Colonic mucosa (tissue), 4 donors: ENCODE results near the gene RPUSD3. TPM values are rescaled to one million over a fixed set of nuclear protein-coding genes. Genes with fewer than 3 reads are reported as not detected.
"Not testable (repeated sequence)": the region's sequence is repeated elsewhere in the genome, so short reads cannot be mapped to it uniquely, and the experiment has no call there.

Experiments
- DNase-seq: peaks from one replicate; pipeline ENCODE4 v3.0.0-alpha.2; 2020
- H3K27ac ChIP-seq: fragments of 200-600 bp; one replicate; pipeline ENCODE4 v1.8.0; 2021
- H3K27me3 ChIP-seq: fragments of 200-600 bp; one replicate; pipeline ENCODE4 v1.8.0; 2021
- H3K36me3 ChIP-seq: fragments of 200-600 bp; one replicate; pipeline ENCODE4 v1.8.0; 2021
- H3K4me1 ChIP-seq: fragments of 200-600 bp; one replicate; pipeline ENCODE4 v1.8.0; 2021; ENCODE audit warnings: mild to moderate bottlenecking
- H3K4me3 ChIP-seq: fragments of 200-600 bp; one replicate; pipeline ENCODE4 v1.8.0; 2021
- H3K9ac ChIP-seq, 2 donors: one replicate each; pipeline ENCODE4 v1.7.0; 2013; ENCODE audit warnings: control low read depth in 2 of 2, low read depth in 2 of 2, low read length in 2 of 2
- H3K9me3 ChIP-seq: fragments of 200-600 bp; one replicate; pipeline ENCODE4 v1.8.0; 2021
- intact Hi-C: fragments of 100-400 bp; cut with DNase I; formaldehyde crosslinking; loops from one replicate; pipeline ENCODE4 v1.14.1; 2022
- total RNA-seq, 2 donors: library from RNA; stranded (reverse); fragmentation: NEBNext Ultra II Directional in 1 of 2; extraction: Animal tissue kit (Norgen Biotek cat#: 25700) in 1 of 2; gene quantifications; one replicate each; pipeline ENCODE4 v1.2.1, GENCODE V29; 2021
- TF ChIP-seq, protein P1 (sequence below): fragments of 200-600 bp; IDR thresholded peaks from one replicate; pipeline ENCODE4 v1.8.0; 2022; ENCODE audit warnings: antibody characterized with exemption, mild to moderate bottlenecking
- donor health status: healthy.
- donor health status: DM: no; HTN: no; CAD: no.
- donor health status: DM: no; HTN: no; CAD: no.

The RPUSD3 gene
- total RNA-seq, 2 donors from 2014 or later = 24.8 to 42.9 TPM

DNA sequence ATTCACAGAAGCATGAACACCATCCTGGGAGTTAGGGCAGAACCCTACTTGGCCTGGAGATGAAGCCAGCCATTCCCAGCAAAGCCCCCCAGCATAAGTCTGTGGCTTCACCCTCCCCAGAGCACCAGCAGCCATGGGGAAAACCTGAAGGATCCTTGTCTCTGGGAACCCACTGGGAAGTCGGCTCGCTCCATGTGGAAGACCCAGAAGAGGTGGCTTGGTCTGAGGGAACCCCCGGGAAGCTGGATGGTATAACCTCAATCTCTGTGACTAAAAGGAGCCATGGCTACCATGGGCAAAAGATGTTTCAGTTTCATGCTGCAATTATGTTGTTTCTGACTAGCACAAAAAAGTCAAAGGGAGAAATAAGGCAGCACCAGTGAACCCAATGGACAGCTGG is 11.8 kb upstream of the RPUSD3 start:
- DNase-seq = no peak
- H3K27me3 ChIP-seq = no peaks in the 10 kb centered on the region
- H3K36me3 ChIP-seq = no peaks in the 10 kb centered on the region
- H3K27ac ChIP-seq = no peak overlapping the region
- no peak overlapping the region for H3K9ac ChIP-seq
- no peaks in the 10 kb centered on the region for H3K9me3 ChIP-seq
- intact Hi-C loops = no loop called here
- H3K4me3 ChIP-seq = no peak overlapping the region
- no peaks in the 10 kb centered on the region for H3K4me1 ChIP-seq
- TF ChIP-seq, protein P1, sequence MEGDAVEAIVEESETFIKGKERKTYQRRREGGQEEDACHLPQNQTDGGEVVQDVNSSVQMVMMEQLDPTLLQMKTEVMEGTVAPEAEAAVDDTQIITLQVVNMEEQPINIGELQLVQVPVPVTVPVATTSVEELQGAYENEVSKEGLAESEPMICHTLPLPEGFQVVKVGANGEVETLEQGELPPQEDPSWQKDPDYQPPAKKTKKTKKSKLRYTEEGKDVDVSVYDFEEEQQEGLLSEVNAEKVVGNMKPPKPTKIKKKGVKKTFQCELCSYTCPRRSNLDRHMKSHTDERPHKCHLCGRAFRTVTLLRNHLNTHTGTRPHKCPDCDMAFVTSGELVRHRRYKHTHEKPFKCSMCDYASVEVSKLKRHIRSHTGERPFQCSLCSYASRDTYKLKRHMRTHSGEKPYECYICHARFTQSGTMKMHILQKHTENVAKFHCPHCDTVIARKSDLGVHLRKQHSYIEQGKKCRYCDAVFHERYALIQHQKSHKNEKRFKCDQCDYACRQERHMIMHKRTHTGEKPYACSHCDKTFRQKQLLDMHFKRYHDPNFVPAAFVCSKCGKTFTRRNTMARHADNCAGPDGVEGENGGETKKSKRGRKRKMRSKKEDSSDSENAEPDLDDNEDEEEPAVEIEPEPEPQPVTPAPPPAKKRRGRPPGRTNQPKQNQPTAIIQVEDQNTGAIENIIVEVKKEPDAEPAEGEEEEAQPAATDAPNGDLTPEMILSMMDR = no peak

DNA sequence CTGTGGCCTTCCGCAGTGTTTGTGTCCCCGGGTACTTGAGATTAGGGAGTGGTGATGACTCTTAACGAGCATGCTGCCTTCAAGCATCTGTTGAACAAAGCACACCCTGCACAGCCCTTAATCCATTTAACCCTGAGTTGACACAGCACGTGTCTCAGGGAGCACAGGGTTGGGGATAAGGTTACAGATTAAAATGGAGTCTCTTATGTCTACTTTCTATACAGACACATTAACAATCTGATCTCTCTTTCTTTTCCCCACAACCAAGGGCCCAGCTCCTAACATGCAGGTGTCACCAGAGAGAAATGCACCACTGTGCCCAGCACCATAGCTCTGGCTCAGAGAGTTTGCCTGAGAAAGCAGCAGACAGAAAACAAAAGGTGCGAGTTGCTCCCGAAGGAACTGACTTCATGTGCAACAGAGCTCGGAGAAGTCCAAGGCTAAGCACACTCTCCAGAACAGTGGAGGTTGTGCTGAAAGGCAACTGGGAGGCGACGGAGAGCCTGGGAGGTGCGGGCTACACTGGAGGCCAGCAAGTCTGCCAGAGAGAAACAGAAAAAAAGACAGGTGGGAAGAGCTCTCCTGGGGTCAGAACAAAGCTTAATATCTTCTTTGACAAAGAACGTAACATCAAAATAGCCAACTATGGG is 10.6 kb upstream of the RPUSD3 start:
- intact Hi-C loops, H3K27me3 ChIP-seq, DNase-seq: not testable (repeated sequence)

DNA sequence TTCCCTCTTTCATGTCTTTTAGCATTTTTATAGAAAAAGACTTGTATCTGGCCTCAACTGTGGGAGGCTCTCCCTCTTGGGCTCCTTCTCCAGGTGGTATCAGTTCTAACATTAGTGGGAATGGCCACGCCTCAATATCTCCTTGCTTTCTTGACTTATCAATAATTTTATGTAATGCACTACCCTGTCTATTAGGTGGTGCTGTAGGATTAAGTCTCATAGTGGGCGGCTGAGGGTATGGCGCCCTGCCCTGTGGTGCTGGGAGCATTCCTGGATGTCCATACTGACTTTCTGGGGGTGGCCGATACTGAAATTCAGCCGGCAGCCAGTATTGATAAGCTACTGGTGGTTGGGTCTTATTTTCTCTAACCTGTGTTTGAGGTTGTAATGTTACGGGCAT is 8.7 kb upstream of the RPUSD3 start:
- Histone ChIP-seq H3K4me1 (no peaks in the 10 kb centered on the region), H3K4me3 (no peak overlapping the region), H3K27ac (no peak overlapping the region), H3K9ac (no peak overlapping the region), H3K9me3 (no peaks in the 10 kb centered on the region), H3K36me3 (no peaks in the 10 kb centered on the region), H3K27me3 (no peaks in the 10 kb centered on the region)
- TF ChIP-seq, protein P1 = no peak
- intact Hi-C loops = no loop called here
- no peak for DNase-seq

More for the DNA sequence above, 10.6 kb upstream of the RPUSD3 start:
- not testable (repeated sequence) for H3K4me1 ChIP-seq, H3K4me3 ChIP-seq, H3K9me3 ChIP-seq, H3K9ac ChIP-seq, H3K27ac ChIP-seq, H3K36me3 ChIP-seq

DNA sequence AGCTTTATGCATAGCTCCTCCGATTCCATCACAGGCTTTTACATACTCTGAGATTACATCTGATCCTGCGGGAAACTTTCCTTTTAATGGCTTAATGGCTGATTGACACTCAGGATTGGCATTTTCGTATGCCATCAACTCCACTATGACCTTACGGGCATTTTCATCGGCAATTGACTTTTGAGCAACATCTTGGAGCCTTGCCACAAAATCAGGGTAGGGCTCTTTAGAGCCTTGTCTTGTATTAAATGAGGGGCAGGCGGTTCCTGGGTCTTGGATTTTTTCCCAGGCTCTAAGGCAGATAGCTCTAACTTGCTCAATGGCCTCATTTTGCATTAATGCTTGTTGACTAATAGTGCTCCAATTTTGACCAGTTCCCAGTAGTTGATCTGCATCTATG is 8.1 kb upstream of the RPUSD3 start:
- intact Hi-C loops, H3K36me3 ChIP-seq: not testable (repeated sequence)
- DNase-seq = peak; percentile 31

DNA sequence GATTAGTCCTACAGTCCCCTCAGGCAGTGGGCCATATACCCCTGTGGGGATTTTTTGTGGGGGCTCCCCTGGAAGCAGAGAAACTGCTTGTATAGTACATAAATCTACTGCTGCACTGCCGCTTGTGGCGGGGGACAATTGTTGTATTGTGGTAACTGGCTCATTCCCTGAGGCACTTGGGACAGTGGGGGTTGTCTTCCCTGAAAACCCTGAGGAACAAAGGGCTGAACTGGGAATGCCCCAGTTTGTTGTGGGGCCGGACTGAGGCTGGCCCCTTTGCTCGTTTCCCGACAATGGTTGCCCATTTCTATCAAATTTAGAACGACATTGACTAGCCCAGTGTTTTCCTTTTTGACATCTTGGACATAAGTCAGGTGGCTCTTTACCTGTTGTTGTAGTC is 7.6 kb upstream of the RPUSD3 start:
- intact Hi-C loops, DNase-seq, H3K27ac ChIP-seq, H3K4me1 ChIP-seq, H3K27me3 ChIP-seq, H3K36me3 ChIP-seq, H3K9ac ChIP-seq, H3K9me3 ChIP-seq, H3K4me3 ChIP-seq: not testable (repeated sequence)

More for the DNA sequence above, 8.1 kb upstream of the RPUSD3 start:
- H3K4me3 ChIP-seq, H3K27ac ChIP-seq, H3K9ac ChIP-seq, H3K4me1 ChIP-seq, H3K9me3 ChIP-seq, H3K27me3 ChIP-seq: not testable (repeated sequence)

DNA sequence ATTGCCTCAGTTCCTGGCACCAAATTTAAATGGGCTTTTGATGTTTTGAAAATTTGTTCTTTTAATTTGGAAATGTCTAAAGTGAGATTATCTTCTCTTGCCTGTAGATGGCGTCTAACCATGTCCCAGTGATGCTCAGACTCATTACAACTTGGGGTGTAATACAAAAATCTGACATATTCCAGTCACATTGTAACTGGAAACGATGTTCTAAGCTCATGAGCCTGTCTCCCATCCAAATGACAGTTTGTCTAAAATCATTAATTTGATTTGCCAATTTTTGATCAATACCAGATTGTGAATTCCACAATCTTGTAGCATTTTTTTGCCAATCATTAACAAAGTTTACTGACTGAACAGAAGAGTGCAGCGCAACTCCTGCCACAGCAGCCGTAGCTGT is 5.1 kb upstream of the RPUSD3 start:
- intact Hi-C loops, H3K27me3 ChIP-seq, DNase-seq, H3K4me1 ChIP-seq, H3K9ac ChIP-seq, H3K4me3 ChIP-seq, H3K9me3 ChIP-seq, H3K36me3 ChIP-seq, H3K27ac ChIP-seq: not testable (repeated sequence)
- TF ChIP-seq, protein P1 = peak; percentile 48

DNA sequence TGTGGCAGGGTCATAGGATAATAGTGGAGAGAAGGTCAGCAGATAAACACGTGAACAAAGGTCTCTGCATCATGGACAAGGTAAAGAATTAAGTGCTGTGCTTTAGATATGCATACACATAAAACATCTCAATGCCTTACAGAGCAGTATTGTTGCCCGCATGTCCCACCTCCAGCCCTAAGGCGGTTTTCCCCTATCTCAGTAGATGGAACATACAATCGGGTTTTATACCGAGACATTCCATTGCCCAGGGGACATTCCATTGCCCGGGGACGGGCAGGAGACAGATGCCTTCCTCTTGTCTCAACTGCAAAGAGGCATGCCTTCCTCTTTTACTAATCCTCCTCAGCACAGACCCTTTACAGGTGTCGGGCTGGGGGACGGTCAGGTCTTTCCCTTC is 4.1 kb upstream of the RPUSD3 start:
- intact Hi-C loops, H3K4me1 ChIP-seq, H3K9me3 ChIP-seq, DNase-seq, H3K36me3 ChIP-seq, H3K27me3 ChIP-seq, H3K9ac ChIP-seq, H3K27ac ChIP-seq, H3K4me3 ChIP-seq: not testable (repeated sequence)
